ENCODE results near the gene ZBTB25. TPM values are rescaled to one million over a fixed set of nuclear protein-coding genes. Genes with fewer than 3 reads are reported as not detected.

The ZBTB25 gene
- total RNA-seq, 2 donors from 2014 or later, result 7.9 to 10.6 TPM

- no peak for DNase-seq
- TF ChIP-seq POLR2A (IDR thresholded peaks at IDR 0.05) (no peak), CTCF (IDR thresholded peaks at IDR 0.05) (no peak)
- WGBS, 2 donors, result 68 to 69% methylated on average over 3 of the region's 3 CpGs
- Histone ChIP-seq H3K4me1 (peaks cover 15% of the 10 kb centered on the region), H3K27me3 (no peaks in the 10 kb centered on the region), H3K4me3 (no peak overlapping the region), H3K27ac (no peak overlapping the region), H3K9me3 (no peaks in the 10 kb centered on the region), H3K36me3 (replicated peaks in 1 of 2; ENCODE audit: insufficient read depth in 1 of 2, low read depth in 2 of 2) (no peaks in the 10 kb centered on the region)
- intact Hi-C loops (cut with DNase I), result no loop called here
- no peak for ATAC-seq
Observed at GRCh38 chr14:64467101-64467500, 36.5 kb downstream of the ZBTB25 start.

GRCh38 chr14:64465831-64466554 lies 37.6 kb downstream of the ZBTB25 start:
- Histone ChIP-seq H3K27me3 (no peaks in the 10 kb centered on the region), H3K9me3 (no peaks in the 10 kb centered on the region), H3K36me3 (replicated peaks in 1 of 2; ENCODE audit: insufficient read depth in 1 of 2, low read depth in 2 of 2) (no peaks in the 10 kb centered on the region), H3K27ac (peak overlapping the region in 3 of 4 donors; percentile 39 to 49 (median 48)), H3K4me1 (peaks cover 15% of the 10 kb centered on the region), H3K4me3 (peak overlapping the region; percentile 48 to 49)
- TF ChIP-seq CTCF (IDR thresholded peaks at IDR 0.05), result peak in 2 of 7 experiments; percentile 8 to 18
- TF ChIP-seq POLR2A (IDR thresholded peaks at IDR 0.05), result no peak
- intact Hi-C loops (cut with DNase I), result no loop called here
- WGBS, 2 donors, result 6 to 8% methylated on average over 15 of the region's 15 CpGs
- DNase-seq (peak in 3 of 4 donors; percentile 16 to 30 (median 19)), ATAC-seq (peak; percentile 36)

- no peaks in the 10 kb centered on the region for H3K36me3 ChIP-seq (replicated peaks in 1 of 2; ENCODE audit: insufficient read depth in 1 of 2, low read depth in 2 of 2)
- H3K27ac ChIP-seq, result peak within 1 kb of the TSS in 3 of 4 donors; percentile 39 to 49 (median 48)
- H3K4me1 ChIP-seq, result peaks cover 15% of the 10 kb centered on the region
- 1 to 3% methylated on average over 17 to 53 of the region's 74 CpGs for WGBS, 2 donors
- H3K27me3 ChIP-seq, result no peaks in the 10 kb centered on the region
- ATAC-seq (peak; percentile 89), DNase-seq (peak; percentile 44 to 77 (median 56))
- no peaks in the 10 kb centered on the region for H3K9me3 ChIP-seq
- peak within 1 kb of the TSS; percentile 48 to 49 for H3K4me3 ChIP-seq
- intact Hi-C loops (cut with DNase I), result no loop called here
- TF ChIP-seq CTCF (IDR thresholded peaks at IDR 0.05) (no peak), POLR2A (IDR thresholded peaks at IDR 0.05) (no peak)
Observed at GRCh38 chr14:64465191-64465822, 38.3 kb downstream of the ZBTB25 start, which contains the start of gene AKAP5. Gene AKAP5 (plus strand): TSS chr14:64465499. CDS start chr14:64468395, 2,896 bp downstream.

GRCh38 chr14:64464651-64465050 lies 39.0 kb downstream of the ZBTB25 start:
- intact Hi-C loops (cut with DNase I), result no loop called here
- Histone ChIP-seq H3K36me3 (replicated peaks in 1 of 2; ENCODE audit: insufficient read depth in 1 of 2, low read depth in 2 of 2) (peaks cover 0 to 2% of the 10 kb centered on the region in 2 donors), H3K4me1 (peaks cover 15% of the 10 kb centered on the region), H3K4me3 (no peak overlapping the region), H3K9me3 (no peaks in the 10 kb centered on the region), H3K27ac (no peak overlapping the region), H3K27me3 (no peaks in the 10 kb centered on the region)
- WGBS, 2 donors, result 8 to 9% methylated on average over 6 of the region's 6 CpGs
- TF ChIP-seq CTCF (IDR thresholded peaks at IDR 0.05) (no peak), POLR2A (IDR thresholded peaks at IDR 0.05) (no peak)
- DNase-seq, result no peak
- peak; percentile 8 for ATAC-seq
